Stomach (tissue), 9 donors: ENCODE measurements around the gene TRABD2B. TPM values are rescaled to one million over a fixed set of nuclear protein-coding genes. Genes with fewer than 3 reads are reported as not detected.

Source experiments
- DNase-seq, 2 donors: peaks; one replicate each; pipeline versions ENCODE4 v3.0.0 to v3.0.0-alpha.2; 2013 to 2019
- H3K27ac ChIP-seq, 5 donors: fragments of 200-600 bp in 4 of 5; sonication (generic) in 4 of 5; one replicate each; pipeline ENCODE4 v1.5.1; 2013 to 2019; ENCODE audit warnings: mild to moderate bottlenecking in 1 of 5, moderate library complexity in 1 of 5
- H3K27me3 ChIP-seq, 3 donors: fragments of 200-600 bp; sonication (generic); one replicate each; pipeline ENCODE4 v1.5.1; 2017 to 2019; ENCODE audit warnings: mixed run types in 1 of 3
- H3K36me3 ChIP-seq, 4 donors: fragments of 200-600 bp; sonication (generic); 1 replicate in 3 of 4; 2 replicates in 1 of 4; pipeline ENCODE4 v1.5.1; 2016 to 2019
- H3K4me1 ChIP-seq, 4 donors: fragments of 200-600 bp; sonication (generic); one replicate each; pipeline ENCODE4 v1.5.1; 2016 to 2019
- H3K4me3 ChIP-seq, 4 donors: fragments of 200-600 bp; sonication (generic) in 3 of 4; one replicate each; pipeline ENCODE4 v1.5.1; 2016 to 2019; ENCODE audit warnings: mild to moderate bottlenecking in 1 of 4
- H3K9me3 ChIP-seq, 4 donors: fragments of 200-600 bp; sonication (generic); one replicate each; pipeline ENCODE4 v1.5.1; 2016 to 2019
- EP300 ChIP-seq: sonication (generic); formaldehyde crosslinking; IDR thresholded peaks from one replicate; pipeline ENCODE4 v1.6.1; 2017; ENCODE audit warnings: antibody characterized with exemption
- POLR2A ChIP-seq, 4 donors: fragments of 450-650 bp; IDR thresholded peaks; one replicate each; pipeline ENCODE4 v1.6.1; 2016; ENCODE audit warnings: antibody characterized with exemption in 4 of 4, control low read depth in 2 of 4, mild to moderate bottlenecking in 1 of 4, moderate library complexity in 1 of 4
- POLR2AphosphoS5 ChIP-seq, 3 donors: sonication (generic); formaldehyde crosslinking; IDR thresholded peaks; one replicate each; pipeline ENCODE4 v1.6.1; 2016; ENCODE audit warnings: antibody characterized with exemption in 3 of 3
- WGBS, 5 donors: extraction: QIAGEN DNeasy Blood & Tissue Kit in 3 of 5; methylation state at CpG; one replicate each; pipeline versions ENCODE4 v1.1.5 to v1.1.7; 2013 to 2018; 5-methylcytosine and 5-hydroxymethylcytosine counted together
- intact Hi-C: fragments of 100-400 bp; cut with DNase I; formaldehyde crosslinking; loops from one replicate; pipeline ENCODE4 v1.15.1; 2023; ENCODE audit warnings: low total_unique reads
- polyA plus RNA-seq, 3 donors: library from polyadenylated mRNA; stranded (reverse); fragments of 200-250 nt; gene quantifications; one replicate each; pipeline ENCODE4 v1.2.3, GENCODE V29; 2013
- total RNA-seq, 5 donors: library from RNA; depleted of rRNA; stranded (reverse); fragments of >200 nt; gene quantifications; one replicate each; pipeline versions ENCODE4 v1.1.0 to v1.2.3, GENCODE V29; 2014 to 2016
- TF ChIP-seq, protein P1 (sequence below), 7 experiments: fragments of 450-650 bp in 4 of 7; fragments of 200-600 bp in 3 of 7; sonication (generic) in 3 of 7; IDR thresholded peaks; one replicate each; pipeline ENCODE4 v1.5.1; 2016 to 2019; ENCODE audit warnings: antibody characterized with exemption in 7 of 7, control low read depth in 2 of 7, mild to moderate bottlenecking in 1 of 7
- donor health status: healthy with polysubstance abuse.
- donor health status: Bipolar disorder and iron deficiency.
- donor health status: healthy.

The TRABD2B gene
- total and polyA plus RNA-seq, 8 donors = 0.31 to 2.0 (median 0.93) TPM; not detected in 1

DNA sequence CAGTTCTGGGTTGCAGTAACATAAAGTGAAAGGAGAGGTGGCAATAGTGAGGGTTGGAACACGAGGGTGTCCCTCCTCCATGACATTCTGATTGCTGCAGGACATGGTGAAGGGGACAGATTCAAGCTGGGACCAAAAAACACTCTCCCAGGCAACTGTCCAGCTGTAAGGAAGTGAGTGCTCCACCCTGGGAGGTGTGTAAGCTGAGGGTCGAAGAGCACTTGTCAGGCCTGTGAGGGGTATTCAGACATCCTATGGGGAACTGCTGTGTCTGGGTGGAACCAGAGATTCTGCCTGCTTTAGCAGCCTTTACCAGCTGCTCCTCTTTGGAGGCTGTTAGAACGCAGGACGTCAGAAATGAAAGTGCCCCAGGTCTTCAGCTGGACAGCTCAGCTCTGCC is 212.1 kb downstream of the TRABD2B start:
- intact Hi-C loops = no loop called here
- H3K27ac ChIP-seq = peak overlapping the region in 1 of 5 donors; percentile 13
- H3K36me3 ChIP-seq = no peaks in the 10 kb centered on the region
- peaks cover 0 to 10% (median 6%) of the 10 kb centered on the region in 4 donors for H3K4me1 ChIP-seq
- TF ChIP-seq EP300 (no peak), POLR2AphosphoS5 (IDR thresholded peaks at IDR 0.05) (no peak), POLR2A (IDR thresholded peaks at IDR 0.05) (no peak)
- TF ChIP-seq, protein P1, sequence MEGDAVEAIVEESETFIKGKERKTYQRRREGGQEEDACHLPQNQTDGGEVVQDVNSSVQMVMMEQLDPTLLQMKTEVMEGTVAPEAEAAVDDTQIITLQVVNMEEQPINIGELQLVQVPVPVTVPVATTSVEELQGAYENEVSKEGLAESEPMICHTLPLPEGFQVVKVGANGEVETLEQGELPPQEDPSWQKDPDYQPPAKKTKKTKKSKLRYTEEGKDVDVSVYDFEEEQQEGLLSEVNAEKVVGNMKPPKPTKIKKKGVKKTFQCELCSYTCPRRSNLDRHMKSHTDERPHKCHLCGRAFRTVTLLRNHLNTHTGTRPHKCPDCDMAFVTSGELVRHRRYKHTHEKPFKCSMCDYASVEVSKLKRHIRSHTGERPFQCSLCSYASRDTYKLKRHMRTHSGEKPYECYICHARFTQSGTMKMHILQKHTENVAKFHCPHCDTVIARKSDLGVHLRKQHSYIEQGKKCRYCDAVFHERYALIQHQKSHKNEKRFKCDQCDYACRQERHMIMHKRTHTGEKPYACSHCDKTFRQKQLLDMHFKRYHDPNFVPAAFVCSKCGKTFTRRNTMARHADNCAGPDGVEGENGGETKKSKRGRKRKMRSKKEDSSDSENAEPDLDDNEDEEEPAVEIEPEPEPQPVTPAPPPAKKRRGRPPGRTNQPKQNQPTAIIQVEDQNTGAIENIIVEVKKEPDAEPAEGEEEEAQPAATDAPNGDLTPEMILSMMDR (IDR thresholded peaks at IDR 0.05) = no peak
- H3K27me3 ChIP-seq = no peaks in the 10 kb centered on the region
- H3K4me3 ChIP-seq = no peak overlapping the region
- WGBS, 5 donors = 62 to 77% (median 74%) methylated on average over 4 of the region's 4 CpGs
- H3K9me3 ChIP-seq = no peaks in the 10 kb centered on the region
- no peak for DNase-seq

DNA sequence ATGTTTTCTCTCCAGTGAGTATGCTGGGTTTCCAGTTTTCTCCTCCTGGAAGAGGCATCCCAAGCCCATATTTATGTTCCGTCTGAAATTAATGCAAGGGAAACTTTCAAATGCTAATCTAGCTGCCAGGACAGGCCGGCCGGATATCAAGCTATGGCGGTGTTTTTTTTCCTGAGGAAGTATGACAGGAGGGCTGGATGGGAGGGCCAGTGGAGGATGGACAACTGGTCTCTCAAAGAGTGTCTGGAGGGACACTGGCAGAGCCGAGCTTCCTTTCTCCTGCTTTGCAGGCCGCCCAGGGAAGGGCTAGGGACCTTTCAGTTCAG is 212.7 kb downstream of the TRABD2B start:
- peaks cover 0 to 10% (median 6%) of the 10 kb centered on the region in 4 donors for H3K4me1 ChIP-seq
- H3K36me3 ChIP-seq = no peaks in the 10 kb centered on the region
- TF ChIP-seq, protein P1 (IDR thresholded peaks at IDR 0.05) = no peak
- no peak for TF ChIP-seq POLR2A (IDR thresholded peaks at IDR 0.05)
- TF ChIP-seq POLR2AphosphoS5 (IDR thresholded peaks at IDR 0.05) = no peak
- no peak for TF ChIP-seq EP300
- WGBS, 5 donors = 79 to 95% (median 85%) methylated on average over 4 to 6 of the region's 6 CpGs
- H3K4me3 ChIP-seq = no peak overlapping the region
- no peaks in the 10 kb centered on the region for H3K9me3 ChIP-seq
- no peak overlapping the region for H3K27ac ChIP-seq
- DNase-seq = no peak
- intact Hi-C loops = no loop called here
- H3K27me3 ChIP-seq = no peaks in the 10 kb centered on the region

DNA sequence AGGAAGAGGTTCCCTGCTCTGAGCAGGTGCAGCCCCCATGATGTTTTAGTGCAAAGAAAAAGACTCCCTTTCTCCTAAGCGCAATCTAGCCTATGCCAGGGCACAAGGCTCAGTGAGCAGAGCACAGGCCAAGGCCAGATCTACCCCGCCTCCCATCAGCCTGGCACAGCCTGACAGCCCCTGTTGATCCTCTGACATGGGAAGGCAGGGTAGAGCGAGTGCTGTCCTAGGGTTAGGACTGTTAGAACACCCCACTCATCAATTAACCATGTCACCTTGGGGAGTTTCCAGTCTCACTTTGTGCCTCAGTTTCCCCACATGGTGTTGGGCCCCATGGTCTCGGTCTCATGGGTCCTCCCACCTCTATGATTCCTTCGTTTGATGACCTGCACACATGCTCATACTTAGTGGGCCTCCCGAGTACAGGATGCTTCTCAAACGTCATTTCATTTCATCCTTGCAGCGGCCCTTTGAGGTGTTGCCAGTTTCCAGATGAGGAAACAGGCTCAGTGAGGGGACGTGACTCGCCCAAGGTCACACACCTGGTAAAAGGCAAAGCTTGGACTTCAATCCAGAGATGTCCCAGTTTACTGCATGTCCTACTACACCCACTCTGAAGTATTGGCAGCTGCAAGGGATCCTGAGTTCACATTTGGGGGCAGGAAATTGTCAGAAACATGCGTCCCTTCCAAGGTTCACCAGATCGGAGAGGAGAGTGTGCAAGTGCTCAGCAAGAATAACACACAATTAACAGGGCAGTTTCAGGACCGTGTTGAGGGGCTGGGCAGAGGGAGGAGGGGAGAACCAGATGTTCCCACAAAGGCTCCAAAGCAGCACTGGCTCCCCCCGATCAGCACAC is 213.3 kb downstream of the TRABD2B start:
- H3K4me1 ChIP-seq = peaks cover 0 to 10% (median 6%) of the 10 kb centered on the region in 4 donors
- H3K36me3 ChIP-seq = no peaks in the 10 kb centered on the region
- intact Hi-C loops = no loop called here
- no peak overlapping the region for H3K4me3 ChIP-seq
- no peak overlapping the region for H3K27ac ChIP-seq
- 76 to 82% (median 82%) methylated on average over 14 of the region's 14 CpGs for WGBS, 5 donors
- DNase-seq = peak in 1 of 2 donors; percentile 40
- H3K9me3 ChIP-seq = no peaks in the 10 kb centered on the region
- TF ChIP-seq, protein P1 (IDR thresholded peaks at IDR 0.05) = no peak
- TF ChIP-seq POLR2AphosphoS5 (IDR thresholded peaks at IDR 0.05) = no peak
- TF ChIP-seq EP300 = no peak
- TF ChIP-seq POLR2A (IDR thresholded peaks at IDR 0.05) = no peak
- H3K27me3 ChIP-seq = no peaks in the 10 kb centered on the region

DNA sequence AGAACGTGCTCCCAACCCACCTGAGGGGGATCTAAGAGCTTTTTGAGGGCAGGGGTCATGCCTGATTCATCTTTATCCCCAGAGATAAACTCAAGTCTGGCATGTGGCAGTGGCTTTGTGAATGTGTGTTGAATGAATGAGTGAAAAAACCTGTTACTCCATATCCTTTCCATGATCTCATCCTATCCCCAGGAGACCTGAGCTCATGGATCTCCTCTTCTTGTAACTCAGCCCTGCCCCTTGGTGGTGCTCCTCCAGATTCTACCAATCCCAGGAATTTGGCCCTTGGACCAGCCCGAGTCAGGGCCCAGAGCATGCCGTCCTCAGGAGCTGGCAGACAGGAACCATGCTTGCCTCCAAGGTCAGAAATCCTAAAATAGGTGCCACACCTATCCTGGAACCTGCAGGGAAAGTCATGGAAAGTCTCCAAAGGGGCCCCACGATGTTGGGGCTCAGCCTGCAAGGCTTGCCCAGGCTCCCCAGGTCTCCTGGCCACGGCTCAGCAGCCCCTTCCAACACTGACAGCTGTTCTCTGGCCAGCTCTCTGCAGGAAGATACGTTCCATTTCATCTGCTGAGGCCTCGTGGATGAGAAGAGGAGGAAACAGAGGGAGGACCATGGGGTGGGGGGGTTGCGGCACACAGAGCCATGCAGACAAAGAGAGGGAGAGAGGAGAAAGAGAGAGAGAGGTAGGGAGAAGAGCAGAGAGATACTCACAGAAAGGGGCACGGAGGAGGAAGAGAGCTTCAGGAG is 214.6 kb downstream of the TRABD2B start:
- no peaks in the 10 kb centered on the region for H3K36me3 ChIP-seq
- no peak overlapping the region for H3K27ac ChIP-seq
- H3K4me1 ChIP-seq = peaks cover 0 to 10% (median 6%) of the 10 kb centered on the region in 4 donors
- no peak overlapping the region for H3K4me3 ChIP-seq
- WGBS, 5 donors = 70 to 81% (median 75%) methylated on average over 9 of the region's 9 CpGs
- no peaks in the 10 kb centered on the region for H3K9me3 ChIP-seq
- intact Hi-C loops = no loop called here
- TF ChIP-seq, protein P1 (IDR thresholded peaks at IDR 0.05) = no peak
- TF ChIP-seq POLR2A (IDR thresholded peaks at IDR 0.05) (no peak), POLR2AphosphoS5 (IDR thresholded peaks at IDR 0.05) (no peak), EP300 (no peak)
- DNase-seq = peak in 1 of 2 donors; percentile 58
- no peaks in the 10 kb centered on the region for H3K27me3 ChIP-seq
